ENCODE data around the gene SPATA20.

SPATA20 gene

GRCh38 chr17:50556803-50557202 lies 9.8 kb downstream of the SPATA20 start:
- TF ChIP-seq NFIC (IDR thresholded peaks at IDR 0.05) = peak; percentile 55
- TF ChIP-seq CEBPB (IDR thresholded peaks at IDR 0.05) = no peak
- no peak for TF ChIP-seq FOXM1 (IDR thresholded peaks at IDR 0.05; ENCODE audit: borderline replicate concordance, low read depth)
- TF ChIP-seq REST (IDR thresholded peaks at IDR 0.05; ENCODE audit: low read depth) = no peak

- no peak for TF ChIP-seq MAX (IDR thresholded peaks at IDR 0.05)
- no peak for TF ChIP-seq RAD21 (IDR thresholded peaks at IDR 0.05; ENCODE audit: low read depth)
- no peak for TF ChIP-seq ZBTB7A (IDR thresholded peaks at IDR 0.05; ENCODE audit: low read depth)
- TF ChIP-seq FOXM1 (IDR thresholded peaks at IDR 0.05; ENCODE audit: borderline replicate concordance, low read depth) = no peak
These were observed 10.7 kb downstream of the SPATA20 start for GRCh38 chr17:50557630-50558029.

- no peak for TF ChIP-seq YY1 (IDR thresholded peaks at IDR 0.05; ENCODE audit: low read depth)
- TF ChIP-seq EGR1 (IDR thresholded peaks at IDR 0.05) = no peak
- TF ChIP-seq RAD21 (IDR thresholded peaks at IDR 0.05; ENCODE audit: low read depth) = no peak
- no peak for TF ChIP-seq TCF12 (IDR thresholded peaks at IDR 0.05; ENCODE audit: low read depth)
- no peak for TF ChIP-seq MAX (IDR thresholded peaks at IDR 0.05)
- no peak for TF ChIP-seq CEBPB (IDR thresholded peaks at IDR 0.05)
- no peak for TF ChIP-seq ZBTB7A (IDR thresholded peaks at IDR 0.05; ENCODE audit: low read depth)
- TF ChIP-seq FOXM1 (IDR thresholded peaks at IDR 0.05; ENCODE audit: borderline replicate concordance, low read depth) = no peak
- no peak for TF ChIP-seq NFIC (IDR thresholded peaks at IDR 0.05)
- no peak for TF ChIP-seq CREB1 (IDR thresholded peaks at IDR 0.05; ENCODE audit: low read depth)
- no peak for TF ChIP-seq TEAD4 (IDR thresholded peaks at IDR 0.05)
- TF ChIP-seq REST (IDR thresholded peaks at IDR 0.05; ENCODE audit: low read depth) = no peak
These were observed 11.1 kb downstream of the SPATA20 start for GRCh38 chr17:50558091-50558490.

GRCh38 chr17:50558581-50558940 lies 11.6 kb downstream of the SPATA20 start:
- no peak for TF ChIP-seq USF1 (IDR thresholded peaks at IDR 0.05)

GRCh38 chr17:50558941-50559614 lies 12.1 kb downstream of the SPATA20 start:
- TF ChIP-seq EGR1 (IDR thresholded peaks at IDR 0.05) (no peak), FOXM1 (IDR thresholded peaks at IDR 0.05; ENCODE audit: borderline replicate concordance, low read depth) (no peak), YY1 (IDR thresholded peaks at IDR 0.05; ENCODE audit: low read depth) (no peak), RAD21 (IDR thresholded peaks at IDR 0.05; ENCODE audit: low read depth) (no peak), MAX (IDR thresholded peaks at IDR 0.05) (no peak), ZBTB7A (IDR thresholded peaks at IDR 0.05; ENCODE audit: low read depth) (no peak), NFIC (IDR thresholded peaks at IDR 0.05) (no peak), CREB1 (IDR thresholded peaks at IDR 0.05; ENCODE audit: low read depth) (no peak), CEBPB (IDR thresholded peaks at IDR 0.05) (no peak), TAF1 (IDR thresholded peaks at IDR 0.05; ENCODE audit: low read depth) (no peak), REST (IDR thresholded peaks at IDR 0.05; ENCODE audit: low read depth) (no peak), USF1 (IDR thresholded peaks at IDR 0.05) (no peak), TCF12 (IDR thresholded peaks at IDR 0.05; ENCODE audit: low read depth) (no peak), TEAD4 (IDR thresholded peaks at IDR 0.05) (no peak)
